HepG2 (cell line): ENCODE data around the gene YJEFN3. TPM values are rescaled to one million over a fixed set of nuclear protein-coding genes. Genes with fewer than 3 reads are reported as not detected.

Experiments used
- ATAC-seq: fragments of 200-7000 bp; cut with Tn5 transposase; 3 replicates; pipeline ENCODE4 v1.9.1; 2020; ENCODE audit warnings: mild to moderate bottlenecking, moderate library complexity
- BruUV-seq: library from RNA; stranded (reverse); fragments of 400-500 nt; replicated peaks from 2 replicates; lab custom pipeline; 2021; lab: Mats Ljungman, UMichigan
- CTCF ChIA-PET: fragments of 300-600 bp; formaldehyde crosslinking; extraction: SDS; loops from one replicate; lab custom pipeline; 2021; ENCODE audit warnings: low total read pairs, inconsistent platforms, low intra/inter-chr PET ratio; lab: Yijun Ruan, JAX
- POLR2A ChIA-PET: fragments of 350-600 bp; sonication (Branson Sonifier 250); formaldehyde crosslinking; loops from one replicate; lab custom pipeline; 2020; ENCODE audit warnings: antibody characterized with exemption, inconsistent platforms; lab: Yijun Ruan, JAX
- DNase-seq: peaks from one replicate; pipeline ENCODE4 v3.0.0-alpha.2; 2015; ENCODE audit warnings: low spot score
- FAIRE-seq: peaks from 3 replicates; lab custom pipeline; 2011; peaks lifted over from hg19 to GRCh38; lab: Jason Lieb, UNC
- H2AFZ ChIP-seq: one replicate; pipeline ENCODE4 v1.6.1; 2011; ENCODE audit warnings: low read length, inconsistent platforms
- H3K27ac ChIP-seq: fragments of 300-600 bp; 3 replicates; pipeline ENCODE4 v1.8.0; 2011; ENCODE audit warnings: mixed run types, mild to moderate bottlenecking, mixed read lengths, low read length, inconsistent platforms; ENCODE audit not compliant: insufficient read depth; ENCODE audit errors: extremely low read length
- H3K27me3 ChIP-seq, 2 experiments: fragments of 200-600 bp in 1 of 2; 2 replicates in 1 of 2; 3 replicates in 1 of 2; pipeline versions ENCODE4 v1.6.0 to v1.8.0; 2011; ENCODE audit warnings: low read length in 2 of 2, mild to moderate bottlenecking in 2 of 2, moderate library complexity in 2 of 2, inconsistent platforms in 1 of 2; ENCODE audit not compliant: insufficient read depth in 2 of 2, control insufficient read depth in 1 of 2
- H3K36me3 ChIP-seq, 2 experiments: fragments of 200-600 bp in 1 of 2; replicated peaks in 1 of 2; 2 replicates in 1 of 2; 3 replicates in 1 of 2; pipeline versions ENCODE4 v1.5.1 to v1.8.0; 2011; ENCODE audit warnings: low read length in 2 of 2, inconsistent platforms in 1 of 2; ENCODE audit not compliant: insufficient read depth in 2 of 2, control insufficient read depth in 1 of 2
- H3K4me1 ChIP-seq: 2 replicates; pipeline ENCODE4 v1.5.1; 2012; ENCODE audit warnings: low read length, inconsistent platforms; ENCODE audit not compliant: insufficient read depth
- H3K4me2 ChIP-seq: 2 replicates; pipeline ENCODE4 v1.6.0; 2011; ENCODE audit warnings: low read depth, low read length, inconsistent platforms
- H3K4me3 ChIP-seq, 3 experiments: fragments of 200-600 bp in 1 of 3; sonication (generic), shearing (Covaris generic) in 1 of 3; replicated peaks in 1 of 3; 2 replicates each; pipeline ENCODE4 v1.5.1; 2011 to 2016; ENCODE audit warnings: low read length in 3 of 3, inconsistent platforms in 2 of 3, low read depth in 2 of 3, mild to moderate bottlenecking in 2 of 3, control low read depth in 1 of 3, mixed read lengths in 1 of 3; ENCODE audit not compliant: insufficient read depth in 1 of 3
- H3K79me2 ChIP-seq: one replicate; pipeline ENCODE4 v1.6.1; 2011; ENCODE audit warnings: low read length, inconsistent platforms; ENCODE audit not compliant: insufficient read depth
- H3K9ac ChIP-seq: 2 replicates; pipeline ENCODE4 v1.6.0; 2011; ENCODE audit warnings: mild to moderate bottlenecking, low read depth, low read length, inconsistent platforms; ENCODE audit not compliant: insufficient read depth
- H3K9me3 ChIP-seq: 2 replicates; pipeline ENCODE4 v1.5.1; 2012; ENCODE audit warnings: mild to moderate bottlenecking, low read length
- H4K20me1 ChIP-seq: 2 replicates; pipeline ENCODE4 v1.6.0; 2011; ENCODE audit warnings: inconsistent platforms, mild to moderate bottlenecking, low read length, moderate library complexity; ENCODE audit not compliant: insufficient read depth
- ELK4 ChIP-seq: sonication (generic); formaldehyde crosslinking; IDR thresholded peaks from 2 replicates; pipeline ENCODE4 v1.9.0; 2021; ENCODE audit warnings: missing genetic modification reagents, borderline replicate concordance
- POLR2AphosphoS5 ChIP-seq: IDR thresholded peaks from 2 replicates; pipeline ENCODE4 v1.6.1; 2012; ENCODE audit warnings: low read depth, low read length
- ZNF18 ChIP-seq: sonication (generic); formaldehyde crosslinking; IDR thresholded peaks from 2 replicates; pipeline ENCODE4 v1.8.0; 2022; ENCODE audit warnings: mild to moderate bottlenecking, missing genetic modification reagents; ENCODE audit not compliant: insufficient replicate concordance
- WGBS: methylation state at CpG from one replicate; pipeline ENCODE4 v1.1.6; 2017; ENCODE audit warnings: low lambda C conversion rate; 5-methylcytosine and 5-hydroxymethylcytosine counted together
- in situ Hi-C: cut with HindIII; loops from 2 replicates; pipeline ENCODE4 v1.10.0; 2017; ENCODE audit warnings: low pct_unique_long_range_greater_than_20kb; ENCODE audit not compliant: extremely low pct_ligation_motif_present
- intact Hi-C: fragments of 100-400 bp; cut with micrococcal nuclease; formaldehyde crosslinking; loops from one replicate; pipeline ENCODE4 v1.10.0; 2022; ENCODE audit not compliant: unreplicated experiment
- polyA plus RNA-seq, 8 experiments: library from polyadenylated mRNA; depleted of rRNA in 3 of 8; stranded (reverse) in 7 of 8; unstranded in 1 of 8; fragments of >200 nt; fragmentation: Illumina TruSeq in 4 of 8; extraction: Trizol in 4 of 8; gene quantifications; 2 replicates each; pipeline versions ENCODE4 v1.2.1 to v1.2.3, GENCODE V29; 2011 to 2016; ENCODE audit warnings: low read depth in 4 of 8, missing spikeins in 1 of 8, mixed read lengths in 1 of 8; ENCODE audit not compliant: insufficient read depth in 1 of 8
- total RNA-seq, 5 experiments: library from RNA; depleted of rRNA; stranded (reverse); fragments of >200 nt; fragmentation: Illumina TruSeq; extraction: Trizol; gene quantifications; 2 replicates each; pipeline ENCODE4 v1.2.3, GENCODE V29; 2016; ENCODE audit warnings: low read depth in 1 of 5
- TF ChIP-seq, protein P1 (sequence below): sonication (generic); formaldehyde crosslinking; IDR thresholded peaks from 2 replicates; pipeline ENCODE4 v1.5.0; 2020; ENCODE audit warnings: missing genetic modification reagents

The YJEFN3 gene
- total and polyA plus RNA-seq, 2 of the 13 experiments (the other 11 are each of a cell fraction or from before 2014, with no cell fraction given): 0.89 to 4.0 TPM

- peaks cover 10 to 37% of the 10 kb centered on the region in 2 experiments for H3K36me3 ChIP-seq
- CTCF ChIA-PET: no interaction called here
- no peak overlapping the region for H3K4me3 ChIP-seq
- WGBS: 93% methylated on average over 7 of the region's 7 CpGs
- TF ChIP-seq, protein P1, sequence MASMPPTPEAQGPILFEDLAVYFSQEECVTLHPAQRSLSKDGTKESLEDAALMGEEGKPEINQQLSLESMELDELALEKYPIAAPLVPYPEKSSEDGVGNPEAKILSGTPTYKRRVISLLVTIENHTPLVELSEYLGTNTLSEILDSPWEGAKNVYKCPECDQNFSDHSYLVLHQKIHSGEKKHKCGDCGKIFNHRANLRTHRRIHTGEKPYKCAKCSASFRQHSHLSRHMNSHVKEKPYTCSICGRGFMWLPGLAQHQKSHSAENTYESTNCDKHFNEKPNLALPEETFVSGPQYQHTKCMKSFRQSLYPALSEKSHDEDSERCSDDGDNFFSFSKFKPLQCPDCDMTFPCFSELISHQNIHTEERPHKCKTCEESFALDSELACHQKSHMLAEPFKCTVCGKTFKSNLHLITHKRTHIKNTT (CRISPR knock-in tag): no peak
- TF ChIP-seq ELK4 (CRISPR knock-in tag) (no peak), POLR2AphosphoS5 (no peak), ZNF18 (CRISPR knock-in tag) (no peak)
- TF ChIP-seq, all 625 proteins: peak for 0
- no peaks in the 10 kb centered on the region for H3K4me1 ChIP-seq
- no peak overlapping the region for H3K4me2 ChIP-seq
- in situ Hi-C loops: no loop called here
- ATAC-seq (no peak), FAIRE-seq (no peak), DNase-seq (no peak)
- intact Hi-C loops: no loop called here
- POLR2A ChIA-PET: no interaction called here
- H3K9ac ChIP-seq: no peak overlapping the region
- peaks cover 21% of the 10 kb centered on the region for H4K20me1 ChIP-seq
- BruUV-seq: no TSS peak
- H3K79me2 ChIP-seq: peaks cover 16% of the 10 kb centered on the region
- H2AFZ ChIP-seq: no peak overlapping the region
- H3K27me3 ChIP-seq: no peaks in the 10 kb centered on the region
- no peaks in the 10 kb centered on the region for H3K9me3 ChIP-seq
- H3K27ac ChIP-seq: no peak overlapping the region
These were observed 4.7 kb upstream of the YJEFN3 start for GRCh38 chr19:19524053-19524452.
